Activated CD4-positive, alpha-beta T cell treated with anti-CD3 and anti-CD28 coated beads, Interleukin-2, amount 50 U/mL, for 16 hours (primary cell): ENCODE results near the gene PKNOX2.

Source experiments
- DNase-seq: peaks from one replicate; pipeline ENCODE4 v3.0.0-alpha.2; 2020

PKNOX2 gene

DNA sequence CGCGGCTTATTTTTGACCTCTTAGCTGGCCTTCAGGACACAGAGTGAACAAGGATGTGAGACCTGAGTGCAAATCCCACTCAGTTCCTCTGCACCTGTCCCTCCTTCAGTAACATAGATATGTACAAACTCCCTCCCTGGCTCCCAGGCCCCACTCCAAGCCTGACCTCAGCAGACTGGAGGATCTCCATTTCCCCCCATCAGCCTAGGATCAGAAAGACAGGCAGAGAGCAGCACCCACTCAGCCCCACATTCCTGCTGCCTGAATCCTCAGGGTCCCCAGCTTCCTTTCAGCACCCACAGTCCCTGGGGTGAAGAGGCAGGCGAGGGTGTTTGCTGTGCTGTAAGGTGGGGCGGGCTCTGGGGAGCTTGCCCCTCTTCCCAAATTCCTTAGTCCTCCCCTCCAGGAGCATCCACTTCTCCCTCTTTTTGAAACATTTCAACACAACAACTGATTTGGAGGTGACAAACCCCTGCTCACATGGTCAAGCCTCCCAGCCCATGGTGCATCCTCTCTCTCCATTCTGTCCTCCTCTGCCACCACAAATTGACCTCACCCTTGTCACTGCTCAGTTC is 180.4 kb downstream of the PKNOX2 start:
- no peak for DNase-seq

DNA sequence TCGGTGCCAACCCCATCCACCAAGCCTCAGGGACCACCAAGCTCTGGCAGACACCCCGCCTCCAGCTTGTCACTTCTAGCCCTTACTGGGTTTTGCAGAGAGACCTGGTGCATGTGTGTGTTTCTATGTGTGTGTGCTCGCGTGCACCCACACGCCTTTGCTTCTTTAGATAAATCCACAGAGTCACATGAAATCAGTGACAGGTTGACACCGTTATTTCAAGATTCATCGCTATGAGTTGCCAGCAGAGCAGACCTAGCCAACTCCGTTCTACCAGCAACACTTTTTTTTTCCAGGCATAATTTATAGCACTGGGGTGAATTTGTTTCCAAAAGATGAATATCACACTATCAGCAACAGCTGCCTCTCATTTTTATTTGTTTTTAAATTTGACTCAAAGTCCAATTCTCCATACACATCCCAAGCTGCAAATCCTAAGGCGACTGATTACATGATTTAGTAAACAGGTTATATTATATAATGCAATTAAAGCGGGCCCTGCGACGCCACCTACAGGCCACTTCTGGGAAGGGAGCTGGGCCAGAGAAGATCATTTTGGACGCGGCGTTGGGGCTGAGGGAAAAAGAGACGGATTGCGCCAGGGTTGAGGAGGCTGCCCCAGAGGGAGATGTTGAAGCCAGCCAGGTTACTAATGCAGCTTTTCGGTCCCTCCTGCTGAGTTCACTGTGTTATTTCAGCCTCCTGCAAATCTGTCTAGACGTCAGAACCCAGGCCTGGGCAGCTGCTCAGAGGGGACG is 181.0 kb downstream of the PKNOX2 start:
- DNase-seq, result peak; percentile 34

DNA sequence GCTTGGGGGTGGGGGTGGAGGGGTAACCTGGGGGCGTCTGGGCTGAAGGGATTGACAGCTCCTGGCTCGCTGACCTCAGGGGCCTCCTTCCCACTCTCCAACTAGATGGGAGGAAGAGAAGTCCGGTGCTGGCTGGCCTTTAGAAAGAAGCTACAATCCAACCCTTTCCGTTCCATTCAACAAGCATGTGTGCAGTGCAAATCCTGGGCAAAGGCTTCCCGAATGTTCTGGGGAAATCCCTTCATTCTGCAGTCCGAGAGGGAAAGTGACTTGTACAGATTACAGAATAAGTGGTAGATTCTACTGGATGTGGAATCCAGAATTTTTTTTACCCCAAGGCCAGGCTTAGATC is 181.6 kb downstream of the PKNOX2 start:
- DNase-seq, result no peak

DNA sequence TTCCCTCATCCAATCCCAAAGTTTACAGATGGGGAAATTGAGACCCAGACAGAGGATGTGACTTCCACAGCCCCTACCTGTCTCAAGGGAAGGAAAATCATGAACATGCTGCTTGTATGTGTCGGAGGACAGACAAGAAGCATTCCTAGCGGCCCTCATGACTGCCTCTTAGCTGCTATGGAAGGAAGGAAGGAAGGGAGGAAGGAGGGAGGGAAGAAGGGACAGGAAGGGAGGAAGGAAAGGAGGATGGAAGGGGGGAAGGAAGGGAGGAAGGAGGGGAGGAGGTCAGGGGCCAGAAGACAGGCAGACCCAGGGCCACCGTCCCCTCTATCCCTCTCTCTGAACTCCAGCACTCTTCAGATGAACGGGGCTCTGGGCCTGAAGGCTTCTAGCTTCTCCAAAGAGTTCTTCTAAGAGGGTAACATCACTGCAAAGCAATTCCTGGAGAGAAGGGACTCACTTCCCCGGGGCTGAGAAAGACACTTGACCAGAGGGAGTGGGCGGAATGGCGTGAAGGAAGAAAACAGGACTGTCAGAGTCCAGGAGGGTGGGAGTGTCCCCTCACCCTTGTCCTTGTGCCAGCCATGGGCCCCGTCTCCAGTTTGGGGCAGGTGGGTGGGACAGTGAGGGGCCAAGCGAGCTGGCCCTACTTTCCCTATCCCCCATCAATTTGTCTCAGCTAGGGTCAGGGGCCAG is 182.2 kb downstream of the PKNOX2 start:
- no peak for DNase-seq

DNA sequence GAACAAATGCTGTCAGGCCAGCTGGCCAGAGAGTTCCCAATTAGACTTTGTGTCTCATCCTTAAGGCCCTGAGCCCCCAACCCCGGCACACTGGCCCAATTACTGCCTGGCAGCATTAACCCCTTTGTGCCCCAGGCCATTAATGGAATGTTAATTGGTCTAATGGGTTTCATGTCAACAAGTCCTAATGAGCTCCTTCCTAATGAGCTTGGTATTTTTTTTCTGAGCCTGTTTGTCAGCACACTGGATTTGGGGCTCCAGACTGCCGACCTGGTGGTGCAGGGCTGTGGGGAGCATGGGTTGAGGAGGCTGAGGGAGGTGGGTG is 182.7 kb downstream of the PKNOX2 start:
- DNase-seq, result no peak

DNA sequence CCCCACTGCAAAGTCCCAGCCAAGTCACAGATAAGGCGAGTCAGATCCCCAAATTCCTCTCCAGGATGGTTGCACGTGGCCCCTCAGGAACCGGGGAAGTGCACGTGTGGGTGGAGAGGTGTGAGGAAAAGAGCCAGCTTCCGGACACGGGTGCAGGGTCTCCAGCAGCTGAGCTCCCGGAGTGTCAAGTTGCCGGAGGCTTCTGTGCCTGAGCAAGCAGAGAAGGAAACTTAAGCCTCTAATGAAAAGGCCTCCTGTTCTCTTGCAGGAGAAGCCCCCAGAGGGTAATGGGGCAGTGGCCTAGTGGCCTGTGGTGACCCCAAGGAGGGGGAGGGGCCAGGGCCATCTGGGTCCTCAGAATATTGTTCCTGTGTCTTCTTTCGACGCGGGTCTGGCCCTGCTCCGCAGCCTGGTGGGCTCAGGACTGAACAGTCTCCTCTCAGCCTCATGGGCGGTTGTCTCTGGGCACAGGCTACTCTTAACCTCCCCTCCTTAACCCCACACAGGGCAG is 183.6 kb downstream of the PKNOX2 start:
- DNase-seq, result no peak

DNA sequence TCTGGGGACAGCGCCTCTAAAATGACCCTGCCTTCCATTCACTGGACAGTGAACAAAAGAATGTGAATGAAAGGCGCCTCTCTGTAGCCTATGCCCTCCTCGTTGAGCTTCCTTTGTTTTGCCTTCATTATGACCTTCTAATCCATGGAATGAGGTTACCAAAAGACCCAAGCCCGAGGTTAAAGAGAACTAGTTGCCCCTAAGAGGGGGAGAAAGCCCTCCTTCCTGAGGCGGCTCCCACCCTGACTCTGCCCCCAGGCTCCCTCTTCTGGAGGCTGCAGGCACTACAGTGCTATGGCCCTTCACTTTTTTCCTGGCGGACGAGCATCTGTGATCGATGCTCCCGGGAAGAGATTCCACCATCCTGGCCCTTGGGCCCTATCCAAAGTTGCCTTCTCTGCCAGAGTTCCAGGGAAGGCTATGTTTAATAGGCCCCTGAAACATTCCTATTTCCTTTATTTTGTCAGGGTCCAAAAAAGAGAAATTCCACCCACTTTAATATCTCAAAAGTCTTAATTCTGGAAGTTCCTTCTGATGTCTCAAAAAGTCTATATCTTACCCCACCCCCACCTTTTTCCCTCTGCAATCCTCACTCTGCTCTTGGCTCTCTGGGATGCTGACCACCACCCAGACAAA is 184.2 kb downstream of the PKNOX2 start:
- peak; percentile 24 for DNase-seq

DNA sequence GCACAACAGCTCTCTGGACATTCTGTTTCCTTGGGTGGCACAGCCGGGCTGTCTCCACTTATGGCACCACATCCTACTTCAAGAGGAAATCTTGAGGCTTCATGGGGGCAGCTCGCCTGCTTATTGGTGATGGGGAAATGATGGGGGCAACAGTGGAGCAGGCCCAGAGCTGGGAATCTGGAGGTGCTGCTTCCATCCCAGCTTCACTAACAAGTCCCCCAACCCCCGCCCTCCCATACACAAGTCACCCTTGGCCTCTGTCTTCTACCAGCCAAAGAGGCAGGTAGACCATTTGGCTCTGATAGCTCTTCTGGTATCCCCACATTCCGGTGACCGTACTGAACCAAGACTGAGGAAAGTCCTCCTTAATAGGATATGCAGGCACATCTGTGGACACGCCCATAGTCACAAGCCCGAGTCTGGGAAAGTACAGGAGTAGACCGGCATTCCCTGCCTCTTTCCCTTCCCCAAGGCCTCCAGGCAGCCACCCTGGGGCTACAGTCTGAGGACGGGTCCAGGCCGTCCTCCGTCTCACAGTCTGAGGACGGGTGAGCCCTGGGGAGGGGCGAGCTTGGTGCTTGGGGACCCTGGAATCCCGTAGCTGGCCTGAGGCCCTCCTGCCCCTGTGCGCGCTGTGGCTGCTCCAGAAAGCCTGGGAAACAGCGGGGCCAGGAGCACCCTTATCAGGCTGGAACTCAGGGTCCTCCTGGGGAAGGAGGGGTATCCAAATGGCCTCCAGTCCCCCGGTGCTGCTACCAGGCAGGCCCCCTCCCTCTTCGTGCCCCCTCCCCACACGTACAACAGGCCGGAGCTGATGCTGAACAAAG is 185.9 kb downstream of the PKNOX2 start:
- no peak for DNase-seq

DNA sequence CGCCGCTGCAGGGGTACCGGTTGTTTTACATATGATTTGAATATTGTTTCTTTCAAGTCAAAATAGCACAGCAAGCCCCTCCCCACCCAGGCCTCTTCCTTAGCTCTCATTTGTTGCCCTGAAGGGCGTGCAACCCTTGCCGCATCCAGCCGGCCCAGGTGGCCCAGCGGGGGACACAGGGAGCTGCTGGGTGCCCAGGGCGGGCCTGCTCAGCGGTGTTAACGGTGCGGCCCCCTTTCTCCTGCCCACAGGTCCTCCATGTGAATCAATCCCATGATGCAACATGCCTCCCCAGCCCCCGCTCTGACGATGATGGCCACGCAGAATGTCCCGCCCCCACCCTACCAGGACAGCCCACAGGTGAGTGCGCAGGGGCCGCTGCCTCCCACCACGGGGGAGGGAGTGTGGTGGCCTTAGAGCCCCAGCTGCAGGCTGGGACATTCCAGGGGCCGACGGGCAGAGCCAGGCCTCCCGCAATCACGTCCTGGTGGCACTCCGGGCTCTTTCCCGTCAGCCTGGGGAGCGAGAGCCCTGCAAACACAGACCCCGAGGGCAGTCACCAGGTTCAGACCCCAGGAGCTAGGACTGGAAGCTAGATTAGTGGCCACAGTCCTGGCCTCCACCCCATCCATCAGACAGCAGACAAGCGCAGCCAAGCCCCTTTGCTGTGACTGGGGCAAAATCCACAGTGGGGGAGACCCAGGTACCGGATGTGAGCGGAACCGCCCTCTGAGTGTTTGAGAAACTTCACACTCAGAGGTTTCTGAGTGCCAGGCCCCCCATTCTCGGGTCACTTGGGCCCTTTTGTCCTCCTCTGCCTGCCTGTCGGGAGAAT is 186.7 kb downstream of the PKNOX2 start:
- no peak for DNase-seq

DNA sequence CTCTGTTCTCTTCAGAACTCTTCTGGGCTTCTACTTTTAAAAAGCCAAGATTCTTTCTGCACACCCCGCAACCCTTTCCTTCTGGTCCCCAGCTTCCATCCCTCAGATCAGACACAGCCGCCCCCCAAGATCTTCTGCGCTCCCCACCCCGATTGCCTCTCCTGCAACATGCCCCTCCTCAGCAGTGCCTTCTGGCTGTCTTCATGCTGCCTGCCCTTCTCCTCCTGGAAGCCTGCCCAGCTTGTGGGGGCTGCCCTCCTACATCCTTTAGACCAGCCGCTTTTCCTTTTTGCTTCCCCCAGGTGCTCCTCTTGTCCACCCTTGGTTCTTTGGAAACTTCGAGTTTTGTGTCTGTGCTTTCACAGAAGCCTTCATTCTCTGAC is 187.3 kb downstream of the PKNOX2 start:
- no peak for DNase-seq

DNA sequence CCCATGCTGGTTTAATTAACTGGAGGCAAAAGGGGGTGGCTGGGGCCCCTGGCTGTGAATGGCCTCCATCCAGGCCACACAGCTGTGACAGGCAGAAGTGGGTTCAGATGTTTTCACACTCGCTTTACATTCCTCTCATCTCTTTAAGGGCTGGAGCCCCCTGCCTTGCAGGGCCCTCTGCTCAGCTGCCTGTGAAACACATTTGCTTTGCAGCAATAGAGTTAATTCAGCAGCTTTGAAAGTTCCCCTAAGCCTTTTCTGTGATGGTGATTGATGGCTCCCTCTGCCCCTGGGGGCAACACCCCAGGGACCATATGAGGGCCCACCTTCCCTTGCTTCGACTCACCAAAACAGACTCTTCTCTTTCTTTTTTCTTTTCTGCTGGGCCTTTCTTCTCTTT is 192.2 kb downstream of the PKNOX2 start:
- no peak for DNase-seq

DNA sequence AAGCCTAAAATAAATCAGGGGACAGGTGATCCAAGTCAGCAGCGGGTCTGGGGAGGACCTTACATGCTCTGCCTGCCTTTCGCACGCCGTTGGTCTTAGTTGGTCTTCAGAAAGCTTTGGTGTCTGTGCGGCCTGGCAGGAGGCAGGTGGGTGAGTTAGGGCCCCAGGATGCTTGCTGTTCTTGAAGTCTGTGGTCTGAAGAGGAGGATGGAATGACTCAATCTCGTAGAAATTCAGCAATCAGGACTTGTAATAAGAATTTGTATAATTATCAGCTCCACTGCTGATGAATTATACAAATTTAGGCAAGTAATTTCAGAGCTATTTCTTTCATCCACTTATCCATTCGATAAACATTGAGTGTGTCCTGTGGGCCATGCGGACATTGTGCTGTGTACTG is 193.0 kb downstream of the PKNOX2 start:
- no peak for DNase-seq

DNA sequence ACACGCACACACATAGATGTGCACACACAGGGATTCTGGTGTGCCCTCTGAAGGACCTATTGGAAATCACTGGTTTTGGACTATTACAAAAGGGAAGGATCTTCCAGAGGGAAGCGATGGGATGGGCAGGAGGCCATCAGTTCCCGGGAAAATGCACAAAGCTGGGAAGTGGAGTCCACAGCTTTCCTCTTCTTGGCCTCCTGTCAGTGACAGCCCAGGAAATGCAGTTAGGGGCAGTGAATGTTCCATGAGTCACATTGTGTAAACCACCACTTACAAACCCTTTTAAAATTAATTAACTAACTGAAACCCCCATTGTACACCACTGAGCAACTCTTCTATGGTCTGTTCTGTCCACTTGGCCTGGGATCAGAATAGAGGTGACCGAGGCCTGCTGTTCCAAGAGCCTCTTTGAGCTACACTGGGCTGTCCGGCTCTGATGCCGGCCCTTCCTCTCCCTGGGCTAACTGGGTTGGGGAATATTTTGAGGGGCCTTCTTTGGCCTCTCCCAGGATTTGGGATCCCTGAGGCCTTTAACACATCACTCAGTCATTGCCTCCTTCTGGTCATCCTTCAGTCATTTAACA is 193.8 kb downstream of the PKNOX2 start:
- no peak for DNase-seq

DNA sequence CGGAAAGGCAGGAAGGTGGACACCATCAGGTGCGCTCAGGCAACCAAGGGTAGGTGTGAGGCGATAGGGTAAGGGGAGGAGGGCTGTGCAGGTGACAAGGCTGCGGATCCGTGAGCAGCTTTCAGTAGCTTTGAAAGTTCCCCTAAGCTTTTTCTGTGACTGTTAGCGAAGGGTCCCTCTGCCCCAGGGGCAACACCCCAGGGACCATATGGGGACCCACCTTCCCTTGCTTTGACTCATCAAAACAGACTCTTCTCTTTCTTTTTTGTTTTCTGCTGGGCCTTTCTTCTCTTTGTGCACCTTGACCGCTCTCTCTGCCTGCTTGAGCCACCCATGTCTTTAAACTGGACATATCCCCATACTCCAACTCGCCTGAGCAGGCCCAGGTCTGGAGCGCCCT is 194.6 kb downstream of the PKNOX2 start:
- no peak for DNase-seq

DNA sequence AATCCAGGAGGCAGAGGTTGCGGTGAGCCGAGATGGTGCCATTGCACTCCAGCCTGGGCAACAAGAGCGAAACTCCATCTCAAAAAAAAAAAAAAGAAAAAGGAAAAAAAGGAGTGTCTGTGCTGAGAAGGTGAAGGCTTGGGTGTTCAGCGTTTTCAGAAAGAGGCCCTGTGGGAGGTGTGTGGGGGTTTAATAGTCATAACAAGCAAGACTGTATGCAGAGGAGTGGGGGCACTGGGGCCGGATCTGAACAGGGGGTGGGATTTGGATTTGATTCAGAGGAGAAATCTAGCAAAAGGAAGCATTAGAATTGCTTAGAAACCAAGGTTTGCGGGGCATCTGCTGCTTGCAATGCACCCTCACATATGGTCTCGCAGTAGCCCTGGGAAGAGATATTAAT is 195.5 kb downstream of the PKNOX2 start:
- DNase-seq, result no peak

DNA sequence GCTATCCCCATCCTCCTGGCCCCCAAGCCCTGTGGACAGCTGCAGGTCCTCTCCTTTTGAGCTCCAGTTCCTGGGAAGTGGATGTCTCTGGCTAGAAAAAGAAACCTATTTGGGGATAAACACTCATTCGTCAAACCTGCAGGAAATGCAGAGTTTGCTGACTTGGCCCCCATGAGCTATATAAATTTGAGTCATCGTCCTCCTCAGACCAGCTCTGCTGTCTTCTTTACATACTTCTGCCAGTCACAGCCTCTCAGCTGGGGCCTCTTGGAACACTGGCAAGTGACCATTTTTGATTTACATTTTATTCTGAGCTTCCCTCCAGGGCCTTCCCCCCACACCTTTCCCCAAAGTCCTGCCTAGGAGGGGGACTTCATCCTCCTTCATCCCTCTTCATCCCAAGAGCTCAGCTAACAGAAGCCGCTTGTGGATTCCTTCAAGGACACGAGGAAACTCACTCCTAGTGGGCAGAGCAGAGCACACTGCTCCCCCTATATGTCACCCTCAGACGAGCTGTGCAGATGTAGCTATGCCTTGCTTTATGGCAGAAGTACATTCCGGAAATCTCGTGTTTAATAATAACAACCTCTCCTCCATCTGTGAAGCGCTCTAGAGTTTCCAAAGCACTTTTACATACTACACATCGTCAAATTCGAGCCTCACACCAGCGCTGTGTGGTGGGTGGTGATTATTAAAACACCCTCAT is 199.7 kb downstream of the PKNOX2 start:
- peak; percentile 25 for DNase-seq

DNA sequence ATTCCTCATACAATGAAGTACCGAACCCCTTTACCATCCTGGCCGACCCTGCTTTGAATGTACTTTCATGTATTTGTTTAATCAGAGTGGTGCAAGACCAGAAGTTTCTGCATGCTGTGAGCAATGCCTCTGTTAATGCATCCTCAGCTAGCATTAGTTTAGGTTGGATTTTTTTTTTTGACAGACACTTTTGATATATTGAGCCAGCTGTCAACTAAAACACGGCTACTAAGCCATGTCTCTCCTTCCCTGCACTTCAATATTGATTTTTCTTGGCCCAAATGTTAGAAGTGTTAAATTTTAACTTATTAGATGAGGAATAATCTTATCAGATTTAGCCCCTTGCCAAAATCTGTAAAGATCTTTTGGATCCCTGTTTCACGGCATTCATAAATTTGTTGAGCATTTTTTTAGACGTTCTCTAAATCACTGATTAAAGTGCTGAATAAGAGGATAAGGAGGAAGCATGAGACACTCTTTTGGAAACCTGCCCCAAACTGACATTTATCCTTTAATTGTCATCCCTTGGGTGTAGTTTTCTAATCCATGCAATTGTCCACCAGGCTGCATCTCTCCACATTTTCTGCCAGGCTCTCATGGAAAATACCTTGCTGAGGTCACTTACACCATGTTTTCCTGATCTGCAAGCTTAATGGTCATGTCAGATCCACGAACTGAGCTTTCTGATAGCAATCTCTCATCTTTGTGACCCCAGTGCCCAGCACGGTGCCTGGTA is 200.8 kb downstream of the PKNOX2 start:
- no peak for DNase-seq

DNA sequence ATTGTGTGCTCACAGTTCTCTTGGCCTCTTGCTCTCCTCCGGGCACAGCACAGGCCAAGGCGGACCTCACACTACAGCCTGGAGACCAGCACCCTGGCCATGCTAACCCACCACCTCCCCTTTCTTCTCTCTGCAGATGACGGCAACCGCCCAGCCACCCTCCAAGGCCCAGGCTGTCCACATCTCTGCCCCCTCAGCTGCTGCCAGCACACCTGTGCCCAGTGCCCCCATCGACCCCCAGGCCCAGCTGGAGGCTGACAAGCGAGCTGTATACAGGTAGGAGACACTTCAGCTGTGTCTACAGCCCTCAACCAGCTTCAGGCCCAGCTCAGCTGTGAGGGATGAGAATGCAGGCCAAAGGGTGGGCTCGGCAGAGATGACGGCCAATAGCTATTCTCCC is 203.2 kb downstream of the PKNOX2 start:
- DNase-seq, result no peak

DNA sequence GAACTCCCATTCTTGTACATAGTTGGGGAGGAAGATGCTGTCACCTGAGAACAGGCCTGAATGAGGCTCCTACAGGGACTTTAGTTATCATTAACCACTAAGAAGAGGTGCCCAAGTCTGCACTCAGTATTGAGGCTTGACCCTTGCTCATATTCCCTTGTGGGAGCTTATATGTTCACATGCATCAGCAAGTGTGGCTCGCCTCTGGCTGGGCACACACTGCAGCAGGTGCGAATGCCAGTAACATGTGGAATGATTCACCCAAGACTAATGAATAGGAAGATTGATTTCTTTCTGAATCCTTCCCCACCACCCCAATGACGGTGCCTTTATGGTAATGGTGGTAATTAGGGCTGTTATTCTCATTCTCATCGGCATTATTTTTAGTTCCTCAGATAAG is 204.2 kb downstream of the PKNOX2 start:
- DNase-seq, result no peak

DNA sequence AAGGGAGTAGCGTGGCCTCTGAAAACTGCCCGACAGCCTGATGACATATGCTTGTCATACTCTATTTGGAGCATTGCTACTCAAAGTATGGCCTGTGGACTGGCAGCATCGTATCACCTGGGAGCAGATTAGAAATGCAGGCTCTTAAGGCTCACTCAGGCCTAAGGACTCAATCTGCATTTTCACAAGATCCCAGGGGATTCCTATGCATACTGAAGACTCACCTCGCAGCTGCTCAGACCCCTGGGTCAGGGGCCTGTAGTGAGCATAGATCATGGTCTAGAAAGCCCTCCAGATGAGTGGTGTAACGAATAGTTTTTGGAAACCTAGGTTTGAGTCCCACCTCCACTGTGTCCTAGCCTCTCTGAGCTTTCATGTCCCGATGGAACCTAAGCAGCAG is 205.3 kb downstream of the PKNOX2 start:
- DNase-seq, result no peak
